ENCODE measurements around the gene EIF1.

The EIF1 gene

GRCh38 chr17:41653421-41653820, 35.3 kb upstream of the EIF1 start:
- WGBS (ENCODE audit: extremely low coverage, insufficient coverage, insufficient read length): no CpG with 5 or more reads among the region's 5 CpGs
- no peak overlapping the region for H3K23ac ChIP-seq (ENCODE audit: low read length)
- no peak overlapping the region for H2BK120ac ChIP-seq (ENCODE audit: insufficient read depth, low read length, poor library complexity)
- no peak overlapping the region for H4K91ac ChIP-seq (ENCODE audit: low read depth, low read length)
- no peak overlapping the region for H3K18ac ChIP-seq (ENCODE audit: low read length)
- no peaks in the 10 kb centered on the region for H3K36me3 ChIP-seq (ENCODE audit: control insufficient read depth in 1 of 2, insufficient read depth in 2 of 2, low read length in 2 of 2)
- no peaks in the 10 kb centered on the region for H3K27me3 ChIP-seq (ENCODE audit: insufficient read depth, low read length)
- no peak overlapping the region for H2AFZ ChIP-seq (ENCODE audit: insufficient read depth, low read length, poor library complexity)
- no peak overlapping the region for H3K4ac ChIP-seq (ENCODE audit: low read depth, low read length)
- H3K14ac ChIP-seq (ENCODE audit: low read length): no peak overlapping the region
- peaks cover 4% of the 10 kb centered on the region for H3K9me3 ChIP-seq (ENCODE audit: insufficient read depth, low read depth, low read length)
- no peak overlapping the region for H4K8ac ChIP-seq (ENCODE audit: low read depth, low read length)
- DNase-seq: no peak
- peaks cover 12 to 14% of the 10 kb centered on the region in 2 experiments for H3K4me1 ChIP-seq (ENCODE audit: control insufficient read depth in 1 of 2, insufficient read depth in 2 of 2, low read length in 2 of 2)
- no peak overlapping the region for H3K27ac ChIP-seq (ENCODE audit: low read depth, low read length)
- peaks cover 10% of the 10 kb centered on the region for H3K79me1 ChIP-seq (ENCODE audit: low read length)
- H3K4me3 ChIP-seq (ENCODE audit: low read depth, low read length): no peak overlapping the region
- no peak overlapping the region for H4K12ac ChIP-seq (ENCODE audit: low read depth, low read length)
- H2BK12ac ChIP-seq (ENCODE audit: low read length): no peak overlapping the region
- peaks cover 1% of the 10 kb centered on the region for H3K79me2 ChIP-seq (ENCODE audit: control insufficient read depth, insufficient read depth, low read length, poor library complexity)
- no peak overlapping the region for H2AK5ac ChIP-seq (ENCODE audit: low read length)
- no peak overlapping the region for H3K9ac ChIP-seq (ENCODE audit: low read length)
- no peak overlapping the region for H3K4me2 ChIP-seq (ENCODE audit: low read length)
- H2BK5ac ChIP-seq (ENCODE audit: low read depth, low read length, poor library complexity): no peak overlapping the region

DNA sequence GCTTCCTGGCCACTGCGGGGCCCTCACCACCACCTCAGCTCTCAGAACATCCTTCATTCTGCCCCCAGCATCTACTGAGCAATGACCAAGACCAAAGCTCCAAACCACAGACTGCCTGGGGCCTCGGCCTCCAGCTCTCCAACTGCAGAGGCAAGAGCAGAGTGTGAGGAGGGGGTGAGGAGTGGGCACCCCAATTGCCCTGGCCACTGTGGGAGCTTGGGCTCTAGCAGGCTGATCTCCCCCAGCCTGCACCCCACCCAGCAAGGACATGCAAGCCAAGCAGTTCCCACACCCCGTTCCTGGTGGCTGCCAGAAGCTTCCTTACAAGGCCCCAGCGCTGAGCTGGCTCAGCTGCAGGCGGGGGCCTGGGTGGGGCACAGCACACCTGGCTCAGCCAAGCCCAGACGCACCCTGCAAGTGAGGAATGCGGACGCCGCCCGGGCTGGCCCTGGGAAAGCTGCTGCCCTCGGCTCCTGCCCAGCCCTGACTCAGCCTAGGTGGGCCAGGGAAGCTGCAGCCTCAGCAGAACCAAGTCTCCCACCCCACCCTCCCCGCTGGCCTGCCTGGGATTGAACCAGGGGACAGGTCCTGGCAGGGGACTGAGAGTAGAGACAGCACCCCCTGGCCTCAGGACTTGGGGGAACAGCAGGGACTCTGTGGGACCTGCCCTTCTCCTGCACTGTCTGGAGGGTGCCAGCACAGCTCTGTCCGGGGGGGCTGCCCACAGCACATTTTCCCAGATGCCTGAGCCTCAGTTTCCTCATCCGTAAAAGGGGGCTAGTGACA, 34.6 kb upstream of the EIF1 start:
- Histone ChIP-seq H2BK120ac (ENCODE audit: insufficient read depth, low read length, poor library complexity) (no peak overlapping the region), H3K4me2 (ENCODE audit: low read length) (no peak overlapping the region), H4K12ac (ENCODE audit: low read depth, low read length) (no peak overlapping the region), H4K8ac (ENCODE audit: low read depth, low read length) (no peak overlapping the region), H3K4me1 (ENCODE audit: control insufficient read depth in 1 of 2, insufficient read depth in 2 of 2, low read length in 2 of 2) (peaks cover 10 to 13% of the 10 kb centered on the region in 2 experiments), H2AK5ac (ENCODE audit: low read length) (no peak overlapping the region), H3K9ac (ENCODE audit: low read length) (no peak overlapping the region), H3K9me3 (ENCODE audit: insufficient read depth, low read depth, low read length) (peaks cover 4% of the 10 kb centered on the region), H3K23ac (ENCODE audit: low read length) (no peak overlapping the region), H3K4me3 (ENCODE audit: low read depth, low read length) (no peak overlapping the region), H3K79me1 (ENCODE audit: low read length) (peaks cover 8% of the 10 kb centered on the region), H4K91ac (ENCODE audit: low read depth, low read length) (peak overlapping the region; percentile 9), H2BK5ac (ENCODE audit: low read depth, low read length, poor library complexity) (no peak overlapping the region), H3K27me3 (ENCODE audit: insufficient read depth, low read length) (no peaks in the 10 kb centered on the region), H3K36me3 (ENCODE audit: control insufficient read depth in 1 of 2, insufficient read depth in 2 of 2, low read length in 2 of 2) (no peaks in the 10 kb centered on the region), H2AFZ (ENCODE audit: insufficient read depth, low read length, poor library complexity) (no peak overlapping the region), H3K14ac (ENCODE audit: low read length) (no peak overlapping the region), H2BK12ac (ENCODE audit: low read length) (no peak overlapping the region), H3K18ac (ENCODE audit: low read length) (no peak overlapping the region), H3K4ac (ENCODE audit: low read depth, low read length) (no peak overlapping the region), H3K27ac (ENCODE audit: low read depth, low read length) (no peak overlapping the region), H3K79me2 (ENCODE audit: control insufficient read depth, insufficient read depth, low read length, poor library complexity) (no peaks in the 10 kb centered on the region)
- DNase-seq: peak; percentile 67 to 71
- WGBS (ENCODE audit: extremely low coverage, insufficient coverage, insufficient read length): no CpG with 5 or more reads among the region's 14 CpGs

DNA sequence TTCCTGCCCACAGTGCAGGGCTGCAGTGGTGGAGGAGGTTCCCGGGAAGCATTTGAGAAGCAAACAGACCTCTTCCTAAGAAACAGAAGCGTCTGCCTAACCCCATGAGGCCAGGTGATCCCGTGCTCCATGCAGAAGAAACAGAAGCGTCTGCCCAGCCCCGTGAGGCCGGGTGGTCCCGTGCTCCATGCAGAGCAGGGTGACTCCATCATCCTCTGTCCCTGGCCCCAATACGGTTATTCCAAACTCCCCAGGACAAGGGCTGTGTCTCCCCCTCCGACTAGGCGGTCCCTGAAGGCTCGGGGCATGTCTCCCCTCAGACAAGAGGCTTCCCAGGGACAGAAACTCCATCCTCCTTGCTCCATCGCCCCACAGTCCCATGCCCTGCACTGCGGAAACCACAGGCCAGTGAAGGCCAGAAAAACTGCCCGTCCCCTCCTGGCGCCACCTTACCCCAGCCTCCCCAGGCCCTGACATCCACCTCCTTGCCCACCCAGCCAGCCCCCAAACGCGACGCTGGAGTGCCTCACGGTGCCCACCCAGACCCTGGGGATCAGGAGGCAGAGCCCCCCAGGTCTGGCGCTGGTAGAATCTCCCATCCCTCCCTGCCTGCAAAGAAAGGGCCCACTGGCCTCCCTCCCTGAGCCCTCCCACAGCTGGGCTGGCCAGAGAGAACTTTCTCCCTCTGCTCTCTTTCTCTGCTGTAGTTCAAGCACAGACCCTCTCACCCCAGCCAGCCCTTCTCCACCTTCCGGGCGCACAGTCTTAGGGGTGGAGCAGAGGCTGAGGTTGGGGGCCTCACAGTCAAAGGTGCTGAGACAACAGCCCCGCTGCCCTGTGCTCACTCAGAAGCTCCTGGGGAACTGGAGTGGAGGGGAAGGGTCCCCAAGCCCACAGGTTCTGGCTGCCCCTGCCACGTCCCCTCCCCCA, 33.7 kb upstream of the EIF1 start:
- Histone ChIP-seq H3K27me3 (ENCODE audit: insufficient read depth, low read length) (no peaks in the 10 kb centered on the region), H3K36me3 (ENCODE audit: control insufficient read depth in 1 of 2, insufficient read depth in 2 of 2, low read length in 2 of 2) (no peaks in the 10 kb centered on the region), H3K4me1 (ENCODE audit: control insufficient read depth in 1 of 2, insufficient read depth in 2 of 2, low read length in 2 of 2) (peaks cover 10 to 13% of the 10 kb centered on the region in 2 experiments), H3K9ac (ENCODE audit: low read length) (no peak overlapping the region), H3K4me2 (ENCODE audit: low read length) (no peak overlapping the region), H3K9me3 (ENCODE audit: insufficient read depth, low read depth, low read length) (peaks cover 4% of the 10 kb centered on the region), H4K91ac (ENCODE audit: low read depth, low read length) (peak overlapping the region; percentile 45), H4K8ac (ENCODE audit: low read depth, low read length) (peak overlapping the region; percentile 13), H3K18ac (ENCODE audit: low read length) (peak overlapping the region; percentile 42), H3K23ac (ENCODE audit: low read length) (no peak overlapping the region), H2BK120ac (ENCODE audit: insufficient read depth, low read length, poor library complexity) (peak overlapping the region; percentile 9), H3K27ac (ENCODE audit: low read depth, low read length) (no peak overlapping the region), H2AFZ (ENCODE audit: insufficient read depth, low read length, poor library complexity) (no peak overlapping the region), H3K14ac (ENCODE audit: low read length) (peak overlapping the region; percentile 36), H3K79me1 (ENCODE audit: low read length) (peaks cover 8% of the 10 kb centered on the region), H3K4ac (ENCODE audit: low read depth, low read length) (no peak overlapping the region), H3K79me2 (ENCODE audit: control insufficient read depth, insufficient read depth, low read length, poor library complexity) (no peaks in the 10 kb centered on the region), H4K12ac (ENCODE audit: low read depth, low read length) (no peak overlapping the region), H2AK5ac (ENCODE audit: low read length) (peak overlapping the region; percentile 59), H2BK12ac (ENCODE audit: low read length) (peak overlapping the region; percentile 12), H3K4me3 (ENCODE audit: low read depth, low read length) (no peak overlapping the region), H2BK5ac (ENCODE audit: low read depth, low read length, poor library complexity) (no peak overlapping the region)
- DNase-seq: no peak
- WGBS (ENCODE audit: extremely low coverage, insufficient coverage, insufficient read length): no CpG with 5 or more reads among the region's 24 CpGs

DNA sequence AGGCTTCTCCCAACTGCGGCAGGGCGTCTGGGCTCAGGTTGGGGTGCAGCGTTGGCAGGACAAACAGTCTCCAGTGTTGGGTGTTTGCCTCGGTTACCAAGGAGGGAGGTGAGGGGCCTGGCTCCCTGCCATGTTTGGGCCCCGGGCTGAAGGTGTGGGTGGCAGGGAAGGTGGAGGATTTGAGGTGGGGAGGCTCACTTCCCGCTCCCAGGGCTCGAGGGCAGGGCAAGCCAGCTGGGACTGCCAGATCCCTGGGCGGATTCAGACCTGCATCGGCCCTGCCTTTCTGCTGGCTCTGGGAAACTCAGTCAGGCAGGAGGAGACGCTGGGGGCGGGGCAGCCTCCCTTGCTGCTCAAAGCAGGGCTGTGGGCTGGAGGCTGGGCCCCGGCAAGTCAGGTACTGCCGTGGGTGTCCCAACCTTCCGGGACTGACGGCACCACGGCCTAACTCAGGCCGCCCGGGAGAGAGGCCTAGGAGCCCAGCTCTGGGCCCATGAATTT, 33.0 kb upstream of the EIF1 start:
- Histone ChIP-seq H3K4me1 (ENCODE audit: control insufficient read depth in 1 of 2, insufficient read depth in 2 of 2, low read length in 2 of 2) (peaks cover 10 to 13% of the 10 kb centered on the region in 2 experiments), H3K79me1 (ENCODE audit: low read length) (peaks cover 8% of the 10 kb centered on the region), H2AFZ (ENCODE audit: insufficient read depth, low read length, poor library complexity) (peak overlapping the region; percentile 7), H2BK120ac (ENCODE audit: insufficient read depth, low read length, poor library complexity) (peak overlapping the region; percentile 4), H3K23ac (ENCODE audit: low read length) (no peak overlapping the region), H4K91ac (ENCODE audit: low read depth, low read length) (peak overlapping the region; percentile 45), H2BK12ac (ENCODE audit: low read length) (peak overlapping the region; percentile 12), H3K27me3 (ENCODE audit: insufficient read depth, low read length) (no peaks in the 10 kb centered on the region), H3K79me2 (ENCODE audit: control insufficient read depth, insufficient read depth, low read length, poor library complexity) (no peaks in the 10 kb centered on the region), H4K8ac (ENCODE audit: low read depth, low read length) (peak overlapping the region; percentile 13), H3K27ac (ENCODE audit: low read depth, low read length) (no peak overlapping the region), H2BK5ac (ENCODE audit: low read depth, low read length, poor library complexity) (no peak overlapping the region), H3K14ac (ENCODE audit: low read length) (peak overlapping the region; percentile 36), H3K18ac (ENCODE audit: low read length) (peak overlapping the region; percentile 42), H4K12ac (ENCODE audit: low read depth, low read length) (no peak overlapping the region), H3K4ac (ENCODE audit: low read depth, low read length) (no peak overlapping the region), H3K9ac (ENCODE audit: low read length) (no peak overlapping the region), H3K9me3 (ENCODE audit: insufficient read depth, low read depth, low read length) (peaks cover 4% of the 10 kb centered on the region), H3K4me2 (ENCODE audit: low read length) (no peak overlapping the region), H2AK5ac (ENCODE audit: low read length) (peak overlapping the region; percentile 5), H3K36me3 (ENCODE audit: control insufficient read depth in 1 of 2, insufficient read depth in 2 of 2, low read length in 2 of 2) (no peaks in the 10 kb centered on the region), H3K4me3 (ENCODE audit: low read depth, low read length) (no peak overlapping the region)
- peak; percentile 82 to 83 for DNase-seq
- no CpG with 5 or more reads among the region's 18 CpGs for WGBS (ENCODE audit: extremely low coverage, insufficient coverage, insufficient read length)
